ENCODE measurements around the gene GLIS1.

GRCh38 chr1:53539226-53539625, 199.7 kb downstream of the GLIS1 start:
- TF ChIP-seq EZH2phosphoT487 (IDR thresholded peaks at IDR 0.05; ENCODE audit: insufficient read depth, low read depth) (no peak), EZH2 (IDR thresholded peaks at IDR 0.05; ENCODE audit: insufficient read depth, poor library complexity, severe bottlenecking) (no peak)

Data from GM23248 (cell line).